ENCODE data around the gene URB1.

The URB1 gene

GRCh38 chr21:32383812-32384211 lies 9.0 kb downstream of the URB1 start:
- Histone ChIP-seq H2BK5ac (ENCODE audit: low read length) (no peak overlapping the region), H3K27me3 (ENCODE audit: insufficient read depth, low read length, poor library complexity) (no peaks in the 10 kb centered on the region), H3K4me2 (ENCODE audit: low read length) (no peak overlapping the region), H2BK15ac (replicated peaks; ENCODE audit: low read depth) (no peak overlapping the region), H3K4me1 (ENCODE audit: control insufficient read depth, low read depth, low read length) (no peaks in the 10 kb centered on the region), H4K8ac (ENCODE audit: low read depth, low read length) (no peak overlapping the region), H3K18ac (ENCODE audit: low read length) (no peak overlapping the region), H3K23ac (ENCODE audit: low read length) (no peak overlapping the region), H2AK5ac (ENCODE audit: low read length) (no peak overlapping the region), H3K79me2 (ENCODE audit: control insufficient read depth, insufficient read depth, low read length) (peaks cover 27% of the 10 kb centered on the region), H4K5ac (ENCODE audit: low read length) (no peak overlapping the region), H3K27ac (ENCODE audit: low read depth, low read length) (no peak overlapping the region), H3K56ac (ENCODE audit: low read length) (no peak overlapping the region), H3K4me3 (ENCODE audit: low read length) (no peak overlapping the region), H3K4ac (ENCODE audit: low read depth, low read length) (no peak overlapping the region), H3K9ac (ENCODE audit: low read length) (no peak overlapping the region), H2BK120ac (ENCODE audit: low read depth, low read length) (no peak overlapping the region), H3K36me3 (ENCODE audit: control insufficient read depth, insufficient read depth, low read length) (peaks cover 11% of the 10 kb centered on the region), H3K79me1 (ENCODE audit: low read length) (peaks cover 23% of the 10 kb centered on the region)
- no CpG with 5 or more reads among the region's 6 CpGs for WGBS (ENCODE audit: extremely low coverage, insufficient coverage, low lambda C conversion rate)
- DNase-seq = peak; percentile 35

- no peak overlapping the region for H3K23ac ChIP-seq (ENCODE audit: low read length)
- WGBS (ENCODE audit: extremely low coverage, insufficient coverage, low lambda C conversion rate) = no CpG with 5 or more reads among the region's 10 CpGs
- H4K8ac ChIP-seq (ENCODE audit: low read depth, low read length) = no peak overlapping the region
- no peaks in the 10 kb centered on the region for H3K27me3 ChIP-seq (ENCODE audit: insufficient read depth, low read length, poor library complexity)
- H3K79me1 ChIP-seq (ENCODE audit: low read length) = peaks cover 14% of the 10 kb centered on the region
- peaks cover 11% of the 10 kb centered on the region for H3K36me3 ChIP-seq (ENCODE audit: control insufficient read depth, insufficient read depth, low read length)
- no peak overlapping the region for H2AK5ac ChIP-seq (ENCODE audit: low read length)
- H2BK15ac ChIP-seq (replicated peaks; ENCODE audit: low read depth) = no peak overlapping the region
- no peaks in the 10 kb centered on the region for H3K4me1 ChIP-seq (ENCODE audit: control insufficient read depth, low read depth, low read length)
- H3K4ac ChIP-seq (ENCODE audit: low read depth, low read length) = no peak overlapping the region
- DNase-seq = no peak
- no peak overlapping the region for H4K5ac ChIP-seq (ENCODE audit: low read length)
- peaks cover 12% of the 10 kb centered on the region for H3K79me2 ChIP-seq (ENCODE audit: control insufficient read depth, insufficient read depth, low read length)
- H2BK120ac ChIP-seq (ENCODE audit: low read depth, low read length) = no peak overlapping the region
- H3K4me3 ChIP-seq (ENCODE audit: low read length) = no peak overlapping the region
- H2BK5ac ChIP-seq (ENCODE audit: low read length) = no peak overlapping the region
- H3K56ac ChIP-seq (ENCODE audit: low read length) = no peak overlapping the region
- no peak overlapping the region for H3K4me2 ChIP-seq (ENCODE audit: low read length)
- H3K18ac ChIP-seq (ENCODE audit: low read length) = no peak overlapping the region
- H3K27ac ChIP-seq (ENCODE audit: low read depth, low read length) = no peak overlapping the region
- no peak overlapping the region for H3K9ac ChIP-seq (ENCODE audit: low read length)
Measured at GRCh38 chr21:32382108-32382644, 10.6 kb downstream of the URB1 start.

- Histone ChIP-seq H3K79me1 (ENCODE audit: low read length) (peaks cover 9% of the 10 kb centered on the region), H3K79me2 (ENCODE audit: control insufficient read depth, insufficient read depth, low read length) (peaks cover 6% of the 10 kb centered on the region), H3K4me2 (ENCODE audit: low read length) (no peak overlapping the region), H3K36me3 (ENCODE audit: control insufficient read depth, insufficient read depth, low read length) (peaks cover 11% of the 10 kb centered on the region), H2BK120ac (ENCODE audit: low read depth, low read length) (no peak overlapping the region), H3K9ac (ENCODE audit: low read length) (no peak overlapping the region), H3K4me3 (ENCODE audit: low read length) (no peak overlapping the region), H4K5ac (ENCODE audit: low read length) (no peak overlapping the region), H3K23ac (ENCODE audit: low read length) (no peak overlapping the region), H3K27ac (ENCODE audit: low read depth, low read length) (no peak overlapping the region), H3K27me3 (ENCODE audit: insufficient read depth, low read length, poor library complexity) (no peaks in the 10 kb centered on the region), H2BK5ac (ENCODE audit: low read length) (no peak overlapping the region), H2BK15ac (replicated peaks; ENCODE audit: low read depth) (no peak overlapping the region), H2AK5ac (ENCODE audit: low read length) (no peak overlapping the region), H3K56ac (ENCODE audit: low read length) (no peak overlapping the region), H3K4me1 (ENCODE audit: control insufficient read depth, low read depth, low read length) (no peaks in the 10 kb centered on the region), H3K18ac (ENCODE audit: low read length) (no peak overlapping the region), H3K4ac (ENCODE audit: low read depth, low read length) (no peak overlapping the region), H4K8ac (ENCODE audit: low read depth, low read length) (no peak overlapping the region)
- WGBS (ENCODE audit: extremely low coverage, insufficient coverage, low lambda C conversion rate) = 100% methylated on average over 1 of the region's 6 CpGs
- no peak for DNase-seq
Measured at GRCh38 chr21:32381571-32381970, 11.2 kb downstream of the URB1 start.

- Histone ChIP-seq H3K79me2 (ENCODE audit: control insufficient read depth, insufficient read depth, low read length) (no peaks in the 10 kb centered on the region), H3K23ac (ENCODE audit: low read length) (no peak overlapping the region), H2BK120ac (ENCODE audit: low read depth, low read length) (no peak overlapping the region), H3K4ac (ENCODE audit: low read depth, low read length) (no peak overlapping the region), H3K27me3 (ENCODE audit: insufficient read depth, low read length, poor library complexity) (no peaks in the 10 kb centered on the region), H2BK5ac (ENCODE audit: low read length) (no peak overlapping the region), H3K79me1 (ENCODE audit: low read length) (peaks cover 4% of the 10 kb centered on the region), H3K4me2 (ENCODE audit: low read length) (no peak overlapping the region), H4K5ac (ENCODE audit: low read length) (no peak overlapping the region), H3K18ac (ENCODE audit: low read length) (no peak overlapping the region), H2BK15ac (replicated peaks; ENCODE audit: low read depth) (no peak overlapping the region), H4K8ac (ENCODE audit: low read depth, low read length) (no peak overlapping the region), H3K56ac (ENCODE audit: low read length) (no peak overlapping the region), H2AK5ac (ENCODE audit: low read length) (no peak overlapping the region), H3K36me3 (ENCODE audit: control insufficient read depth, insufficient read depth, low read length) (peaks cover 11% of the 10 kb centered on the region), H3K9ac (ENCODE audit: low read length) (no peak overlapping the region), H3K4me3 (ENCODE audit: low read length) (no peak overlapping the region), H3K27ac (ENCODE audit: low read depth, low read length) (no peak overlapping the region), H3K4me1 (ENCODE audit: control insufficient read depth, low read depth, low read length) (no peaks in the 10 kb centered on the region)
- DNase-seq = no peak
- WGBS (ENCODE audit: extremely low coverage, insufficient coverage, low lambda C conversion rate) = no CpG with 5 or more reads among the region's 4 CpGs
Measured at GRCh38 chr21:32380940-32381339, 11.9 kb downstream of the URB1 start.

- no peak overlapping the region for H3K4ac ChIP-seq (ENCODE audit: low read depth, low read length)
- peaks cover 13% of the 10 kb centered on the region for H3K36me3 ChIP-seq (ENCODE audit: control insufficient read depth, insufficient read depth, low read length)
- H2BK5ac ChIP-seq (ENCODE audit: low read length) = no peak overlapping the region
- H2AK5ac ChIP-seq (ENCODE audit: low read length) = no peak overlapping the region
- no peak overlapping the region for H3K23ac ChIP-seq (ENCODE audit: low read length)
- no peak overlapping the region for H2BK15ac ChIP-seq (replicated peaks; ENCODE audit: low read depth)
- WGBS (ENCODE audit: extremely low coverage, insufficient coverage, low lambda C conversion rate) = no CpG with 5 or more reads among the region's 5 CpGs
- no peak overlapping the region for H4K8ac ChIP-seq (ENCODE audit: low read depth, low read length)
- H3K27ac ChIP-seq (ENCODE audit: low read depth, low read length) = no peak overlapping the region
- H3K27me3 ChIP-seq (ENCODE audit: insufficient read depth, low read length, poor library complexity) = no peaks in the 10 kb centered on the region
- DNase-seq = no peak
- no peak overlapping the region for H3K18ac ChIP-seq (ENCODE audit: low read length)
- no peak overlapping the region for H2BK120ac ChIP-seq (ENCODE audit: low read depth, low read length)
- H3K4me2 ChIP-seq (ENCODE audit: low read length) = no peak overlapping the region
- H4K5ac ChIP-seq (ENCODE audit: low read length) = no peak overlapping the region
- no peak overlapping the region for H3K56ac ChIP-seq (ENCODE audit: low read length)
- peaks cover 4% of the 10 kb centered on the region for H3K79me1 ChIP-seq (ENCODE audit: low read length)
- no peak overlapping the region for H3K9ac ChIP-seq (ENCODE audit: low read length)
- no peaks in the 10 kb centered on the region for H3K4me1 ChIP-seq (ENCODE audit: control insufficient read depth, low read depth, low read length)
- H3K79me2 ChIP-seq (ENCODE audit: control insufficient read depth, insufficient read depth, low read length) = no peaks in the 10 kb centered on the region
- no peak overlapping the region for H3K4me3 ChIP-seq (ENCODE audit: low read length)
Measured at GRCh38 chr21:32378956-32379355, 13.9 kb downstream of the URB1 start.

GRCh38 chr21:32377991-32378390 lies 14.8 kb downstream of the URB1 start:
- no peak overlapping the region for H3K27ac ChIP-seq (ENCODE audit: low read depth, low read length)
- no peak overlapping the region for H2BK5ac ChIP-seq (ENCODE audit: low read length)
- H2AK5ac ChIP-seq (ENCODE audit: low read length) = no peak overlapping the region
- no peak overlapping the region for H3K4me2 ChIP-seq (ENCODE audit: low read length)
- no peaks in the 10 kb centered on the region for H3K4me1 ChIP-seq (ENCODE audit: control insufficient read depth, low read depth, low read length)
- peaks cover 9% of the 10 kb centered on the region for H3K36me3 ChIP-seq (ENCODE audit: control insufficient read depth, insufficient read depth, low read length)
- H3K27me3 ChIP-seq (ENCODE audit: insufficient read depth, low read length, poor library complexity) = no peaks in the 10 kb centered on the region
- no peaks in the 10 kb centered on the region for H3K79me2 ChIP-seq (ENCODE audit: control insufficient read depth, insufficient read depth, low read length)
- H3K4ac ChIP-seq (ENCODE audit: low read depth, low read length) = no peak overlapping the region
- H3K56ac ChIP-seq (ENCODE audit: low read length) = no peak overlapping the region
- H3K9ac ChIP-seq (ENCODE audit: low read length) = no peak overlapping the region
- no peak overlapping the region for H3K18ac ChIP-seq (ENCODE audit: low read length)
- peaks cover 4% of the 10 kb centered on the region for H3K79me1 ChIP-seq (ENCODE audit: low read length)
- H2BK15ac ChIP-seq (replicated peaks; ENCODE audit: low read depth) = no peak overlapping the region
- H4K5ac ChIP-seq (ENCODE audit: low read length) = no peak overlapping the region
- no peak overlapping the region for H3K4me3 ChIP-seq (ENCODE audit: low read length)
- DNase-seq = no peak
- H4K8ac ChIP-seq (ENCODE audit: low read depth, low read length) = no peak overlapping the region
- no peak overlapping the region for H3K23ac ChIP-seq (ENCODE audit: low read length)
- WGBS (ENCODE audit: extremely low coverage, insufficient coverage, low lambda C conversion rate) = no CpG with 5 or more reads among the region's 7 CpGs
- H2BK120ac ChIP-seq (ENCODE audit: low read depth, low read length) = no peak overlapping the region

All from mesendoderm (in vitro differentiated cells).